ELF-1 (cell line): ENCODE data around the gene VTN.
A peak's percentile ranks its signal among the peaks of the same experiment; 100 is the strongest.

Experiments used
- DNase-seq: peaks from one replicate; pipeline ENCODE4 v3.0.0-alpha.2; 2016; ENCODE audit warnings: low read depth, low spot score

Gene VTN

GRCh38 chr17:28370035-28370743 is at the start of gene VTN:
VTN (minus strand) TSS chr17:28370307; CDS start chr17:28370203, 104 bp downstream.
- peak; percentile 93 for DNase-seq

GRCh38 chr17:28416703-28417311 is 46.7 kb upstream of the VTN start:
- DNase-seq = peak; percentile 76

- no peak for DNase-seq
Measured at GRCh38 chr17:28415886-28416285, 45.8 kb upstream of the VTN start.

- no peak for DNase-seq
Measured at GRCh38 chr17:28413804-28414203, 43.7 kb upstream of the VTN start.

- DNase-seq = no peak
Measured at GRCh38 chr17:28412099-28412498, 42.0 kb upstream of the VTN start.

- no peak for DNase-seq
Measured at GRCh38 chr17:28407974-28408306, 37.8 kb upstream of the VTN start.

GRCh38 chr17:28407130-28407973 is 37.2 kb upstream of the VTN start:
- DNase-seq = peak; percentile 59

GRCh38 chr17:28406473-28406814 is 36.3 kb upstream of the VTN start:
- peak; percentile 32 for DNase-seq

GRCh38 chr17:28405632-28406472 is 35.7 kb upstream of the VTN start, which contains the start of gene SLC46A1:
SLC46A1 (minus strand) TSS chr17:28406212; CDS start chr17:28406114, 98 bp downstream.
- DNase-seq = peak; percentile 50

- DNase-seq = no peak
Measured at GRCh38 chr17:28404812-28405570, 34.9 kb upstream of the VTN start.

GRCh38 chr17:28404461-28404811 is 34.3 kb upstream of the VTN start:
- DNase-seq = no peak

GRCh38 chr17:28404007-28404406 is 33.9 kb upstream of the VTN start:
- DNase-seq = no peak

- DNase-seq = no peak
Measured at GRCh38 chr17:28402844-28403243, 32.7 kb upstream of the VTN start.

GRCh38 chr17:28402224-28402630 is 32.1 kb upstream of the VTN start:
- peak; percentile 54 for DNase-seq

- no peak for DNase-seq
Measured at GRCh38 chr17:28399808-28400207, 29.7 kb upstream of the VTN start.

GRCh38 chr17:28398280-28398981 is 28.3 kb upstream of the VTN start:
- DNase-seq = no peak

- no peak for DNase-seq
Measured at GRCh38 chr17:28397687-28398279, 27.7 kb upstream of the VTN start.

- DNase-seq = no peak
Measured at GRCh38 chr17:28397275-28397674, 27.2 kb upstream of the VTN start.

GRCh38 chr17:28396635-28397239 is 26.6 kb upstream of the VTN start:
- no peak for DNase-seq

- no peak for DNase-seq
Measured at GRCh38 chr17:28395968-28396367, 25.9 kb upstream of the VTN start.
